ENCODE measurements around the gene EFEMP2.

The EFEMP2 gene

GRCh38 chr11:65864706-65865471 lies 7.7 kb downstream of the EFEMP2 start:
- no peak for DNase-seq

DNA sequence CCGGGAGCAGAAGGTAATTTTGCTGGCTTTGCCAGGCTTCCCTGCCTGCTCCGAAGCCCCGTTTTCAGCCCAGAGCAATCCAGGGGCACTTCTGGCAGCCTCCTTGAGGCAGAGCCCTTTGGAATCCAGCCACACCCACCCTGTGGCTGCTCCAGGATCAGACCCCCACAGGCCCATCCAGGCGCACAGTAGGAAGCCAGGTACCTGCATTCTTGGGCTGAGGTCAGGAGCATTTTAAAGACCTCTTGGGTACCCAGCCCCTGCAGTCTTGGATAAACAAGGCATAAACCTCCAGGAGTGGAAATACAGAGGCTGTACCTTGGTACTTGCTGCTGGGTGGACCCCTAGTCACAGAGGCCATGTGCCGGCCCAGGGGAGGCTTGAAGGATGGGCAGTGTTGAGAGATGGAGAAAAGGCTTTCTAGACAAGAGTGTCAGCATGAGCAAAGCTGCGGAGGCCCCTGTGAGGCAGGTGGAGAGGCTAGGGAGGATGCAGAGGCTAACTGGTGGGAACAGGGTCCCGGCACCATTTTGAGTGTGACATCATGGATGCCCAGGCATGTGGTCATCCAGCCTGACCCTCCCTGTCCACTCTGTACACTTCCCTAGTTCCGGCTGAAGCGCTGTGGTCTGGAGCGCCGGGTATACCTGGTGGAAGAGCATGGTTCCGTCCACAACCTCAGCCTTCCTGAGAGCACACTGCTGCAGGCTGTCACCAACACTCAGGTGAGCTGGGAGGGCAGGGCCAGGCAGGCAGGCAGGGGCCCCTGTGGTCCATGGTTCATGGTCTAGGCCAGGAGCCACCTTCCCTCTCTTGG lies 8.5 kb downstream of the EFEMP2 start:
- no peak for DNase-seq

DNA sequence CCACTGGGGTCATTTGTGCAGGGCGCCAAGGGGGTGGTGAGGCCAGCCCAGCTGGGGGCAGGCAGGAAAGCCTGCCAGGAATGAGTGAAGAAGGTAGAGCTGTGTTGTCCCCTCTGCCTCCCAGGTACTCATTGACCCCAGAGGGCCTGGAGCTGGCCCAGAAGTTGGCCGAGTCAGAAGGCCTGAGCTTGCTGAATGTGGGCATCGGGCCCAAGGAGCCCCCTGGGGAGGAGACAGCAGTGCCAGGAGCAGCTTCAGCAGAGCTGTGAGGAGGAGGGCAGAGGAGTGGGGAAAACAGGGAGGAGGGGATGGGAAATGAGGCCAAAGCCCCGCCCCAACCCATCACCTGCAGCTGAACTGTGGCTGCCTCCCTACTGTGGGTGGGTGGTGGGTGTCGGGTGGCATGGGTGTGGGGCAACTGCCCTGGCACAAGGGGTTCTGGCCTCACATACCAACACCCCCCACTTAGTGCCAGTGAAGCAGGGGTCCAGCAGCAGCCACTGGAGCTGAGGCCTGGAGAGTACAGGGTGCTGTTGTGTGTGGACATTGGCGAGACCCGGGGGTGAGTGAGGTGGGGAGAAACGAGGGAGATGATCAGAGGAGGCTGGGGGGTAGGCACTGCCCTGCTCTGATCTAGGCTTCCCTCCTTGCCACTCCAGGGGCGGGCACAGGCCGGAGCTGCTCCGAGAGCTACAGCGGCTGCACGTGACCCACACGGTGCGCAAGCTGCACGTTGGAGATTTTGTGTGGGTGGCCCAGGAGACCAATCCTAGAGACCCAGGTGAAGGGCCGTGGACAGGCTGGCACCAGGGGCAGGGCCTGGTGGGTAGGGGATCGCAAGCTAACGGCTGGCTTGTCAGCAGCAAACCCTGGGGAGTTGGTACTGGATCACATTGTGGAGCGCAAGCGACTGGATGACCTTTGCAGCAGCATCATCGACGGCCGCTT lies 9.4 kb downstream of the EFEMP2 start:
- DNase-seq: no peak

DNA sequence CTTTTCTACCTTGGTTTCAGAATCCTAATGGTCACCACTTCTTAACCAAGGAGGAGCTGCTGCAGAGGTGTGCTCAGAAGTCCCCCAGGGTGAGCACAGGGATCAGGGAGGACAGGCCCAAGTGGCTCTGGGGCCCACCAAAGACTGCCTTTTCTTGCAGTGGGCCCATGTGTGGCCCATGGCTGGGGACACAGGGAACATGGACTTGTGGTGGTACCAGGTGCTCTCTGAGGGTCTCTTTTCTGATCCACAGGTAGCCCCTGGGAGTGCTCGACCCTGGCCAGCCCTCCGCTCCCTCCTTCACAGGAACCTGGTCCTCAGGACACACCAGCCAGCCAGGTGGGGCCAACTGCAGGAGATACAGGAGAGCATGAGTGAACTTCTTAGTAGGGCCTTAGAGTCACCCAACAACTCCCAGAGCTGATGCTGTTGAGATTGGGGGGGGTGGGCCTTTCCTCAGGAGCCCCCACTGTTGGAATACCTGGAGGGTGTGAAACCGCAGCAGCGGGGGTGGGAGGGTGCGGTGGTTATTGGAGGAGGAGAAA lies 10.3 kb downstream of the EFEMP2 start:
- DNase-seq: no peak

DNA sequence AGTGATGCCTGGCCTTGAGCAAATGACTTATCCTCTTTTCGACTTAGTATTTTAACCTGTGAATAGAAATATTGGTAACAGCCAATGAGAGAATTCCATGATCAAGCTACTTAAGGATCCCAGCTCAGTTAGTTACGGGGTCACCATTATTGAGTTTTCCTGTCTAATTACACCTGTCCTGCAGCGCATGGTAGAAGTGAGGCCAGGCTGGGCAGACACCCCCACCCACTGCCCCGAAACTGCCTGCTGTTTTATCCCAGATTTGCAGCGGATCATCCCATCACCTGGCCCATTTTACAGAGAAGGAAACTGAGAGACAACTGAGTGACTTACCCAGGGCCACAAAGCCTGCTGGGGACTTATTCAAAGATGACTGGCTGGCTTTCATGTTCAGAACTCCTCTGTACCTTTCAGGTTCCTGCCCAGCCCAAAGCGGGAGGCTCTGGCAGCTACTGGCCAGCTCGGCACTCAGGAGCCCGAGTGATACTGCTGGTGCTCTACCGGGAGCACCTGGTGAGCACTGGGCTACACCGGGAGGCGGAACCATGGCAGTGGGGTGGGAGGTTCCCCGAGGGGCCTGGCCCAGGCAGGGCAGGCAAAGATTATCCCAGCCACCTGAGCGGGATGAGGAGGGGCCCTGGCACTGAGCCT lies 10.9 kb downstream of the EFEMP2 start:
- no peak for DNase-seq

GRCh38 chr11:65861165-65861505 lies 11.5 kb downstream of the EFEMP2 start:
- no peak for DNase-seq

DNA sequence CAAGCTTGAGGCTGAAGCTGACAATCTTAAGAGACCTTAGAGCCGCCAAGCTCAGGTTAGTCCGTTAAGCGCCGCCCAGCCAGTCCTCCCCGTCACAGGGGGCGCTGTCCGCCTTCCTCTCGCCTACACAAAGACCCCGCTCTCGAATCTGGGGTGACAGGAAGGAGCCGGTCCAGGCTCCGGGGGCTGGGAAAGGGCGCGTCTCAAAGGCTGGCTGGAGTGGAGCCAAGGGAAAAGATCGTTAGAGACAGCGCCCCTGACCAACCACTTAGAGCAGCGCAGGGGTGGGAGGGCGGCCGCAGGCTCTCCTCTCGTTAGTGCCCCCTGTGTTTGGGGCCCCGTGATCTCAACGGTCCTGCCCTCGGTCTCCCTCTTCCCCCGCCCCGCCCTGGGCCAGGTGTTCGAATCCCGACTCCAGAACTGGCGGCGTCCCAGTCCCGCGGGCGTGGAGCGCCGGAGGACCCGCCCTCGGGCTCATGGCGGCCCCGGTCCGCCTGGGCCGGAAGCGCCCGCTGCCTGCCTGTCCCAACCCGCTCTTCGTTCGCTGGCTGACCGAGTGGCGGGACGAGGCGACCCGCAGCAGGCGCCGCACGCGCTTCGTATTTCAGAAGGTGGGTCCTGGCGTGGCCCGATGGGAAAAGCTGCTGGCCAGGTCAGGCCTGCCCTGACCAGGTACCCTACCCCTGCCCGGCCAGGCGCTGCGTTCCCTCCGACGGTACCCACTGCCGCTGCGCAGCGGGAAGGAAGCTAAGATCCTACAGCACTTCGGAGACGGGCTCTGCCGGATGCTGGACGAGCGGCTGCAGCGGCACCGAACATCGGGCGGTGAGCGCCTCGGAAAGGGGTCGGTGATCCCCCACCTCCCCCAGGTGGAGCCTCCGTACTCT lies 12.1 kb downstream of the EFEMP2 start, which contains the start of gene MUS81:
MUS81 (plus strand) TSS at position 156 of the 887 bp plus-strand sequence; CDS start at position 477, 321 bp downstream.
- peak; percentile 91 for DNase-seq

- DNase-seq: no peak
Measured at GRCh38 chr11:65859812-65860277, 12.8 kb downstream of the EFEMP2 start.

GRCh38 chr11:65859095-65859811 lies 13.3 kb downstream of the EFEMP2 start:
- DNase-seq: peak; percentile 90 to 91

GRCh38 chr11:65858681-65859087 lies 13.9 kb downstream of the EFEMP2 start:
- DNase-seq: no peak

DNA sequence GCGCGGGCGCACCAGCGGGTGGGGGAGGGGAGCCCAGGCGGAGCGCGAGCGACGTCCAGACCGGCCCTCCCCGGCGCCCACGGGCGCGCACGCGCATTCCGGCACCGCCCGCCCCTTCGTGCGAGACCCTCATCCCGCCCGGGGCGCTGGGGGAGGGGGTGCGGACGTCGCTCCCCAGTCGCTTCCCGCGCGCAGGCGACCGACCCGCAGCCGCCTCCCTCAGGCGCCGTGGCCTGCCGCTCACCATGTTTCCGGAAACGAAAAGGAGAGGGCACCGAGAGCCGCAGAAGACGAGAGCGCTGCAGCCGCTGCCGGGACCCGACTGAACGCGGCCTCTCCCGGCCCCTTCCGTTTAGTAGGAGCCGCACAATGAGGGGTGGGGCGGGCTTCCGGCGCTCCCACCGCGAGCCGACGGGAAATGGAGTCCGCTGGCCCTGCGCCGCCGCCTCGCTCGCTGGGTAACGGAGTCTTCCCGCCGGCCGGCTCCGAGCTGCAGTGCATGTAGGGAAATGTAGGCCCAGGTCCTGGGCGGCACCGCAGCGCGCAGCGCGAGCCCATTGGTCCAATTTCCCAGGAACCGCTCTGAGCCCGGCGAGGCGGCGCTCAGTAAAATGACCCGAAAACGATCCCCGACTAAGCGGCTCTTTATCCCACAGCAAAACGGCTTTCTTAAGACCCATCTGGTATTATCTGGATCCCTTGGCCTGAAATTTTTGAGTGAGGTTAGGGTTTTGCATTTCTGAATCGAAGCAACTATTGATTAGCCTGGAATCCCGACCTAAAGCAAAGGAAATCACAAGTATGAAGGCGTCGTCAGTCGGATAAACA lies 14.5 kb downstream of the EFEMP2 start, which contains the start of gene CFL1:
CFL1 (minus strand) TSS at position 328 of the 828 bp plus-strand sequence; CDS start at position 247, 81 bp downstream.
- DNase-seq: peak; percentile 96 to 98

GRCh38 chr11:65857500-65857852 lies 15.1 kb downstream of the EFEMP2 start:
- no peak for DNase-seq

- peak; percentile 60 to 67 for DNase-seq
Measured at GRCh38 chr11:65856689-65857499, 15.7 kb downstream of the EFEMP2 start.

- no peak for DNase-seq
Measured at GRCh38 chr11:65855927-65856363, 16.7 kb downstream of the EFEMP2 start.

GRCh38 chr11:65854852-65855837 lies 17.5 kb downstream of the EFEMP2 start:
- no peak for DNase-seq

DNA sequence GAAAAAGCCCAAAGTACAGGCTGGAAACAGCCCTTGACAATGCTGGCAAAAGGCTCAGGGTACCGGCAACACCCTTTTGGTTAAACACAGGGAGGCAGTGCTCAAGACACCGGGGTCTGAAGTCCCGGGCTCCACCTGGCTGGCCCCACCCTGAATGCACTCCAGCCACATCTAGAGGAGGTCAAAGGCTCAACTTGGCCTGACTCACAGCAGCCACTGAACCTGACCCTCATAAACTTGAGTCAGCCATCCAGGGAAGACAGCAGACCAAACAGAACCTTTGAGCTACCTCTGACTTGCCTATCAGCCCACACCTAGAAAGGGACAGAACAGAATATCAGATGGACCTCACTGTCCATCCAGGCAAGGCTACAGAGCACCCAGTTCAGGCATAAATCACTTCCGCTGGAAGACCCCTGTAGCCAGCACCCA lies 18.4 kb downstream of the EFEMP2 start:
- no peak for DNase-seq
